GM10266 (cell line): ENCODE data around the gene HMGCLL1.

Source experiments
- DNase-seq: peaks from one replicate; pipeline ENCODE4 v3.0.0; 2012; ENCODE audit errors: extremely low spot score
- TF ChIP-seq, protein P1 (sequence below): IDR thresholded peaks from 2 replicates; pipeline ENCODE4 v1.5.1; 2012; ENCODE audit warnings: mild to moderate bottlenecking, low read depth; ENCODE audit not compliant: control insufficient read depth, insufficient read depth; ENCODE audit errors: missing control alignments

The HMGCLL1 gene

DNA sequence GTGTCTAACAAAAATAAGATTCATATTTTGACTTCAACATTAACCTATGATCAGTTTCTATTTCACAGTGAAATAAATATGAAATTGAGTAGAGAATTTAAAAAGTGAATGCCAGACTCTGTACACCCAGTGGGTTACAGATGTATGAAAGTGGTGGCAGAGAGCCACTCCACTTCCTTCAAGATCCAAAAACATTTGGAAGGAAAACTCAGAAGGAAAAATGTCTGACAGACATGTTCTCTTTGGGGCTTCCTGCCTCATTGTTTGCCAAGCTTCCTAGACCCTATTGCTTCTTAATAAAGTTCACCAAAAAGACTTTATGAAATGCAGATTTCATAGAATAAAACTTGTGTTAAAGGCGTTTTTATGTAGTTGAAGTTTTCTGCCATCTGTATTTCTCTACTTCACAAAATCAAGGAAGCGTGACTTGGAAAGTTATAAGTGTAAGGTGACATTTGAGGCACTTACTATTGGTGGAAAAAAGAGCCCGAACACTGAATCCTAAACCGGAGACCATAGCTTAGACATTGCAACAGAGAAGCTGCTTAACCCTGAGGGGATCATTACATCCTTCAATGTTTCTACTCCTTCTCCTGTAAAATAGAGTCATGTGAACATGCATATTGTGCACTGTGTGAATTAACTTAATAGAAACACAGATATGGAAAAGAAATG, 12.8 kb downstream of the HMGCLL1 start:
- TF ChIP-seq, protein P1, sequence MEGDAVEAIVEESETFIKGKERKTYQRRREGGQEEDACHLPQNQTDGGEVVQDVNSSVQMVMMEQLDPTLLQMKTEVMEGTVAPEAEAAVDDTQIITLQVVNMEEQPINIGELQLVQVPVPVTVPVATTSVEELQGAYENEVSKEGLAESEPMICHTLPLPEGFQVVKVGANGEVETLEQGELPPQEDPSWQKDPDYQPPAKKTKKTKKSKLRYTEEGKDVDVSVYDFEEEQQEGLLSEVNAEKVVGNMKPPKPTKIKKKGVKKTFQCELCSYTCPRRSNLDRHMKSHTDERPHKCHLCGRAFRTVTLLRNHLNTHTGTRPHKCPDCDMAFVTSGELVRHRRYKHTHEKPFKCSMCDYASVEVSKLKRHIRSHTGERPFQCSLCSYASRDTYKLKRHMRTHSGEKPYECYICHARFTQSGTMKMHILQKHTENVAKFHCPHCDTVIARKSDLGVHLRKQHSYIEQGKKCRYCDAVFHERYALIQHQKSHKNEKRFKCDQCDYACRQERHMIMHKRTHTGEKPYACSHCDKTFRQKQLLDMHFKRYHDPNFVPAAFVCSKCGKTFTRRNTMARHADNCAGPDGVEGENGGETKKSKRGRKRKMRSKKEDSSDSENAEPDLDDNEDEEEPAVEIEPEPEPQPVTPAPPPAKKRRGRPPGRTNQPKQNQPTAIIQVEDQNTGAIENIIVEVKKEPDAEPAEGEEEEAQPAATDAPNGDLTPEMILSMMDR = no peak
- DNase-seq = no peak

DNA sequence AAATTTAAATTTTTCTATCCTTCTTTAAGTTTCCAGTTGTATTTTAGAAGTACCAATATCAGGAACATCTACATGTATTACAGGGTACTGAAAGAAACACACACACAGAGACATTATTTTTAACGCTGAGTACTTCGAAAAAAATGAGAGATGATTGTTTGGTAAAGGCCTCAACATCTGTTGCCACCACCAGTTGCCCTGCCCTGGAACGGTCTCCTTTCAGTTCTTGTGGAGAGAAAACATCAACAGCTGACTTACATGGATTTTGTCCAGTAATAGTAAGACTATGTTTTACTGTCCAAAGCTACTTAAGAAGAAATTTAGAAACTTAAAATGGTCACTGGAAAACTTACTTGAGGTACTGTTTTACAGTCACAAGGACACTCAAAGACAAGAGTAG, 16.7 kb downstream of the HMGCLL1 start:
- TF ChIP-seq, protein P1 = no peak
- no peak for DNase-seq

DNA sequence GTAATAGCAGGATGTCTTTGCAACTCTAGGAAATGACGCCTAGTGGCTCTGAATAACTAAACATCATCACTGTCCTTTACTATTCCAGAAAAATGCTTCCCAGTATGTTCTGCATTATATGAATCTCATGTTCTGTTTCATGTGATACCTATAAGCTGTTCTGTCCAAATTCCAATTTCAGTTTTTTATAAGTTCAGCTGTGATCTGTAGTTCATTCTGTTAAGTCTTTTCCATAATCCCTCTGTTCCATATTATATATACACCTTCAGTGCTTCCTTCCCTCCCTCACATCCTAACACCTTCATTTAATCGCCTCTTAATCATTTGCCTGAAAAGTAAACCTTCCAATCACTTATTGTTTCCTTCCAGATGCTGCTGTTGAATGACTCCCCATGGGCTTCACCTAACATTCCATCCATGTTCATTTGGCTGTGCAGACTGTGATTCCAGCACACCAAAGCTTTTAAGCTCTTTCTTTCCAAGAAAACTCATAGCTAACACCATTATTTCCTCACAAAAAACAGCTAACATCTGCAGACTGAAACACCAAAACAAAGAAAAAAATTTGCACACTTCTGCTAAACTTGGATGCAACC, 18.6 kb downstream of the HMGCLL1 start:
- DNase-seq = no peak
- TF ChIP-seq, protein P1 = no peak

DNA sequence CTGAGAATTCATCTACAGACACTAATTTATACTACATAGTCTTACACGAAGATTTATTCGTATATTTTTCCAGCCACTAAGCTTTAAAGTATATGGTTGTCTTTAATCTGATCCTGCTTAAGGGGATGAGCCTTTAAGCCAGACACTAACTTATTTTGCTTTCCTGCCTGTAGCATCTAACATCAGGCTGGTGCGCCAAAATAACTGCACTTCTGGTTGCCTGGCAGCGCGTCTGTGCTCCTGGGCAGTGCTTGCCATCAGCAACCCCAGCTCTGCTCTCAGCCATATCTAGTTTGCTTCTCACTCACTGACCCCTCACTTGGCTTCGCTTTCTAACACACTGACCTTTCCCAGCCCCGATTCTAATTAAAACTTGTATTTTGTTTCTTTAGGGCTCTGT, 21.8 kb downstream of the HMGCLL1 start:
- no peak for DNase-seq
- TF ChIP-seq, protein P1 = no peak

DNA sequence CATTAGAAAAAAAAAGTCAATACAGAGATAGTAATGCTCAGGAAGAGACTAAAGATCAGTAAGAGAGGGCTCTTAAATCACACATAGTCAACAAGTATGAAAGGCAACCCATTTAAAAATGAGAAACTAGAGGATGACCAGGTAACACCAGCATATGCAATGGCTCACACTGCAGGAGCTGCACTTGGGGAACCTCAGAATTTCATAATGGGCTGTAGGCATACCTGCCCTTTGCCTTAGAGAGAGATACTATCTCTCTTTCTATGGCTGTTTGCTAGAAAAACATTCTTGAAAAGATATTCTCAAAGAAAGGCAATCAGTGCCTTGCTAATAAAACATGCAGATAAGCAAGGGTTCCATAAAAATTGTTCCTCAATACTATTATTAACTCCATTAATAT, 33.2 kb downstream of the HMGCLL1 start:
- DNase-seq = no peak
- TF ChIP-seq, protein P1 = no peak

DNA sequence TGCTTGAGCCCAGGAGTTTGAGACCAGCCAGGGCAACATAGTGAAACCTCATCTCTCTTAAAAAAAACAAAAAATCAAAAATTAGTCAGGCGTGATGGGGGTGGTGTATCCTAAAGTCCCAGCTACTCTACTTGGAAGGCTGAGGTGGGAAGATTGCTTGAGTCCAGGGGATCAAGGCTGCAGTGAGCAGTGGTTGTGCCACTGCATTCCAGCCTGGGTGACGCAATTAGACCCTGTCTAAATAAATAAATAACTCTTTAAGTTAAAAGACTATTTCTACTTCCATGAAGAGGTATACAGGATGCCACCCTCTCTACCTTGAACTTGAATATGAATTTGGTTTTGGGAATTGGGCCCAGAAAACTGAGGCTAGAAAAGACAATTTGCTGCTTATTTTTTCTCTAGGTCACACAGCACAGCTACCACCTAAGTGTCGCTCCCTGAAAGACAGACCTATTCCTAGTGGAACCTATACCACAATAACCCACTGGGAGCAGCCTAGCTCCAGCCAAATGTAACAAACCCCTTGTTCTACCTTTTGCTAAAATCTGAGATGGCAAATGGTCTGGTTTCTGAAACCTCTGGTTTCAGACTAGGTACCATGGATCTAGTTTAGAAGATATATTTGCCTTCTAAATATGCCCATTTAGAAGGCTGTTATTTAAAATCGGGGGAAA, 35.2 kb downstream of the HMGCLL1 start:
- DNase-seq = no peak
- TF ChIP-seq, protein P1 = no peak

DNA sequence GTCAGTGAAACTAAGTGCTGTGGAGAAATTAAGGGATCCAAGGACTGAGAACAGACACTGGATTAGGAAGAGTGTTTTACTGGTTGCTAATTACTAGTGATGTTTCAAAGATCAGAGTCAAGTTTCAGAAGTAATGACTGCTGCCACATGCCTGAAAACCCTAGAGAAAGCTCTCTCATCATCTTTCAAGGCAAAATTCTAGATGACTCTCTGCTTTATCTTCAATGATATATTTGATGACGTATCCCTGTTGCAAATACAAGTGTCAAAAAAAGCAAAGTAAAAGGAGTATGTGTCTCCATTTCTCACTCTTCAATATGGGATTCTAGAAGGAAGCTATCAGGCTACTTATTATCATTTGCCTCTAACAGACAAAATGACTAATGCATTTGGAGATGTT, 38.0 kb downstream of the HMGCLL1 start:
- TF ChIP-seq, protein P1 = no peak
- no peak for DNase-seq
